HG02678 (cell line): ENCODE measurements around the gene ZNF594.
"Not testable (repeated sequence)": the region's sequence is repeated elsewhere in the genome, so short reads cannot be mapped to it uniquely, and the experiment has no call there.

Experiments used
- ATAC-seq: cut with Tn5 transposase; IDR thresholded peaks from one replicate; pipeline ENCODE4 v1.9.1; 2021; ENCODE audit warnings: mild to moderate bottlenecking, moderate library complexity; ENCODE audit not compliant: unreplicated experiment

Gene ZNF594

GRCh38 chr17:5137511-5138197 is 54.0 kb downstream of the ZNF594 start:
- not testable (repeated sequence) for ATAC-seq

GRCh38 chr17:5136580-5137412 is 54.9 kb downstream of the ZNF594 start:
- not testable (repeated sequence) for ATAC-seq

- no peak for ATAC-seq
These were observed 55.7 kb downstream of the ZNF594 start for GRCh38 chr17:5135726-5136579.

GRCh38 chr17:5135131-5135712 is 56.4 kb downstream of the ZNF594 start:
- not testable (repeated sequence) for ATAC-seq

- not testable (repeated sequence) for ATAC-seq
These were observed 57.1 kb downstream of the ZNF594 start for GRCh38 chr17:5134571-5134970.

GRCh38 chr17:5133961-5134360 is 57.7 kb downstream of the ZNF594 start:
- ATAC-seq, result not testable (repeated sequence)

GRCh38 chr17:5133311-5133710 is 58.4 kb downstream of the ZNF594 start:
- no peak for ATAC-seq

- not testable (repeated sequence) for ATAC-seq
These were observed 59.0 kb downstream of the ZNF594 start for GRCh38 chr17:5132503-5133225.

- not testable (repeated sequence) for ATAC-seq
These were observed 59.7 kb downstream of the ZNF594 start for GRCh38 chr17:5131799-5132502.

- ATAC-seq, result no peak
These were observed 60.4 kb downstream of the ZNF594 start for GRCh38 chr17:5131146-5131715.

GRCh38 chr17:5130687-5131086 is 61.0 kb downstream of the ZNF594 start:
- ATAC-seq, result not testable (repeated sequence)

- not testable (repeated sequence) for ATAC-seq
These were observed 61.4 kb downstream of the ZNF594 start for GRCh38 chr17:5130261-5130660.

- not testable (repeated sequence) for ATAC-seq
These were observed 61.9 kb downstream of the ZNF594 start for GRCh38 chr17:5129770-5130169.
